ENCODE results near the gene GLIPR1.

The GLIPR1 gene

DNA sequence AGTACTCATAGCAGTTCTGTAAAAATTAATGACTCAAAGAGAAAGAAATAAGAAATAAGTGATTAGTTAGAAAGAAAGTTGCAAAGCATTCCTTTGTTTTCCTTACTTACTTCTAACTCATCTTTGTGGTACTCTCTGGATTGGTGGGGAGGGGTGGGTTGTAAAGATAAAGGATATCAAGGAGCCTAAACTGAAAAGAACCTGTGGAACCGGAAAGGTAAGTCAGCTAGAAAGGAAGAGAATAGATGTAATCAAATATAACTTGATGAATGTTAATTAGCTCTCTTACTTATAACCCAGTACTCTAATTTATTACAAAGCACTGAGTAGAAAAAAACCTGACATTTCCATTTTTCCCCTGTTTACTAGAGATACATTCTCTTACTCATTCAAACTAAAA lies 68.3 kb downstream of the GLIPR1 start:
- DNase-seq (ENCODE audit: low read depth), result peak; percentile 29
- TF ChIP-seq, protein P1, sequence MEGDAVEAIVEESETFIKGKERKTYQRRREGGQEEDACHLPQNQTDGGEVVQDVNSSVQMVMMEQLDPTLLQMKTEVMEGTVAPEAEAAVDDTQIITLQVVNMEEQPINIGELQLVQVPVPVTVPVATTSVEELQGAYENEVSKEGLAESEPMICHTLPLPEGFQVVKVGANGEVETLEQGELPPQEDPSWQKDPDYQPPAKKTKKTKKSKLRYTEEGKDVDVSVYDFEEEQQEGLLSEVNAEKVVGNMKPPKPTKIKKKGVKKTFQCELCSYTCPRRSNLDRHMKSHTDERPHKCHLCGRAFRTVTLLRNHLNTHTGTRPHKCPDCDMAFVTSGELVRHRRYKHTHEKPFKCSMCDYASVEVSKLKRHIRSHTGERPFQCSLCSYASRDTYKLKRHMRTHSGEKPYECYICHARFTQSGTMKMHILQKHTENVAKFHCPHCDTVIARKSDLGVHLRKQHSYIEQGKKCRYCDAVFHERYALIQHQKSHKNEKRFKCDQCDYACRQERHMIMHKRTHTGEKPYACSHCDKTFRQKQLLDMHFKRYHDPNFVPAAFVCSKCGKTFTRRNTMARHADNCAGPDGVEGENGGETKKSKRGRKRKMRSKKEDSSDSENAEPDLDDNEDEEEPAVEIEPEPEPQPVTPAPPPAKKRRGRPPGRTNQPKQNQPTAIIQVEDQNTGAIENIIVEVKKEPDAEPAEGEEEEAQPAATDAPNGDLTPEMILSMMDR (IDR thresholded peaks at IDR 0.05; ENCODE audit: insufficient read depth, low read depth, low read length, missing control alignments), result no peak
- no peak overlapping the region for H3K4me3 ChIP-seq (ENCODE audit: low read length)

DNA sequence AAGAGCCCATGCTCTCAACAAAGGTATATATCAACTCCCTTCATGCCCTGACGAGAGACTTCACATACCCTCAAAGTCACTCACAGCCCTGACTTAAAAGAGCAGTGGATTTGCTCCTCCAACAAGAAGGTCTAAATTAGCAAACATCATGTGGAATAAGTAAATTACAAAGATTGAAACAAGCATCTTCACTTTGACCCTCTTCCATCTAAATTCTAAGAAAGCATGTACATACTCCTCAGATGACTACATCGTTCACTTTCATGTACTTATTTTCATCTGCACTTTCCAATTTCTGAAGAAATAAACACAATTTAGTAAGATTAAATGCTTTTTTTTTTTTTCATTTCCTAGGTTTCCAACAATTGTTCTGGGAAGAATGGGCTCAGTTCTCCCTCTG lies 69.4 kb downstream of the GLIPR1 start:
- no peak for DNase-seq (ENCODE audit: low read depth)
- no peak overlapping the region for H3K4me3 ChIP-seq (ENCODE audit: low read length)
- TF ChIP-seq, protein P1 (IDR thresholded peaks at IDR 0.05; ENCODE audit: insufficient read depth, low read depth, low read length, missing control alignments), result no peak

DNA sequence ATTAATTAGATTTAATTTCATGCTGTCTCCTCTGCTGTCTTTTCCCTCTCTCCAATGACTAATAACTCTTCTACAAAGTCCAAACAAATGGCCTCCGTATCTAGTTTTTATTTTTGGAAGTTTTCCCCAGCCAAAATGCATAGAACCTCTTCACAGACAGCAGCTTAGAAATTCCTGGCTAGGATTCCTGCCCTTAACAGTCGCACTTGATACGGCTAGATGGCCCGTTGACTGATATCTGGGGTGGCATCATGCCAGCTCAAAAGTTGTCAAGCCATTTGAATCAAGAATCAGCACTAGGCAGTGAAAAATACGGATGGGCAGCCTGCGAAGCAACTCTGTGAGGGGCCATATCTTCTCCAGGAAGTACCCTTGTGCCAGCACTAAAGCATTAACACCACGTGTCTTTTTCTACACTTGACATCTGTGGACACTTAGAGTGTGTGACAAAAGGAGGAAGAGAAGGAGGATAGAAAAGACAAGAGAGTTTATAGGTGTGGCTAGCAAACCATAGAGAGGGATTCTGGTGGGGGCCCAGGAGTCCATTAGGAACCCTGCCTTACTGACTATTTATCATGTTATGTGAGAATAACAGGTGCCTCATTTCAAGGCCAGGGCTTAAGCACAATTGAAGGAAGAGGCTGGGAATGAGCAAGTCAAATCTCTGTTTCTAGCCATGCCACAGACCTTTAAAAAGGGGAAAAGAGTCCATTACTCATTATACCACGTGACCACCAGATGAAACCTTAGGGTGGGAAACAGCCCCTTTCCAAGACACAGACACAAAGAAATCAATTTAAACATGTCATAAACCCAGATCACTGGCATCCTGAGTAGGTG lies 70.1 kb downstream of the GLIPR1 start:
- H3K4me3 ChIP-seq (ENCODE audit: low read length), result no peak overlapping the region
- no peak for DNase-seq (ENCODE audit: low read depth)
- TF ChIP-seq, protein P1 (IDR thresholded peaks at IDR 0.05; ENCODE audit: insufficient read depth, low read depth, low read length, missing control alignments), result no peak

DNA sequence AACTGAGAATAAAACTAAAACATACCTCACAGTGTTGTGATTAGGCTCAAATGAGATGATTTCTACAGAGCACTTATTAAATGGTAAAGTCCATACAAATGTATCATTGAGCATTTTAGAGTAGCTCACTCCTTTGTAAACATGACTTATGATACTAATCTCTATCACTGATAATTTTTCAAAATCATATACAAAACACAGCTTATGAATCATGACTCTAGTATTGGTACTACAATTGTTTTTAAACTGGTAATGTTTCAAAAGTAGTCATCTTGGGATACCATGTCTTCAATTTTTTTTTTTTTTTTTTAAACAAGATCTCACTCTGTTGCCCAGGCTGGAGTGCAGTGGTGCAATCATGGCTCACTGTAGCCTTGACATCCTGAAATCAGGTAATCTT lies 70.9 kb downstream of the GLIPR1 start:
- TF ChIP-seq, protein P1 (IDR thresholded peaks at IDR 0.05; ENCODE audit: insufficient read depth, low read depth, low read length, missing control alignments), result no peak
- no peak overlapping the region for H3K4me3 ChIP-seq (ENCODE audit: low read length)
- DNase-seq (ENCODE audit: low read depth), result no peak

DNA sequence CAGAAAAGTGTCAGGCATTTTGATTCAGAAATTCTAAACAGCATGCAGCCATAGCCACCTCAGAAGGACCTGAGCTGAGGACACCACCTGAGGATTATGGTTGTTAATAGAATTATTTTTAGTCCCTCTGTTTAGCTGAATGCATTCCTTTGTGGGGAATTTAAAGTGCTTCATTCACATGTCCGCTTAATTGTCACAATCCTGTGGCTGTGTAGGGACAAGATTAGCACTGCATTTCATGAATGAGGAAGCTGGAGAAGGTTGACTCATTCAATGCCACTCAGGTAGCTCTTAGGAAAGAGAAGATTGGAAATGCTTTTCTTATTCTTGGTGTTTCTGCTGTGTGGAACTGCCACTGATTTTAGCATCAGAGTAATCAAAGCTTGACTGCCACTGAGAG lies 72.8 kb downstream of the GLIPR1 start:
- no peak overlapping the region for H3K4me3 ChIP-seq (ENCODE audit: low read length)
- DNase-seq (ENCODE audit: low read depth), result peak; percentile 51
- TF ChIP-seq, protein P1 (IDR thresholded peaks at IDR 0.05; ENCODE audit: insufficient read depth, low read depth, low read length, missing control alignments), result no peak
